GM12891 (cell line): ENCODE data around the gene FOXP4.

Experiments used
- DNase-seq: peaks from one replicate; pipeline ENCODE4 v3.0.0; 2011; ENCODE audit warnings: low spot score; ENCODE audit not compliant: insufficient read length
- FAIRE-seq: peaks from 2 replicates; lab custom pipeline; 2011; peaks lifted over from hg19 to GRCh38; lab: Jason Lieb, UNC
- PAX5 ChIP-seq: IDR thresholded peaks from 2 replicates; pipeline ENCODE4 v1.6.1; 2011; ENCODE audit warnings: low read length, moderate library complexity, mild to moderate bottlenecking; ENCODE audit not compliant: insufficient read depth, severe bottlenecking
- POLR2A ChIP-seq: IDR thresholded peaks from 2 replicates; pipeline ENCODE4 v1.6.1; 2011; ENCODE audit warnings: low read depth, low read length, control low read depth
- POLR2AphosphoS5 ChIP-seq: IDR thresholded peaks from 2 replicates; pipeline ENCODE4 v1.6.1; 2011; ENCODE audit warnings: low read depth, low read length, control low read depth
- POU2F2 ChIP-seq: IDR thresholded peaks from 2 replicates; pipeline ENCODE4 v1.6.1; 2011; ENCODE audit warnings: low read depth, mild to moderate bottlenecking, control low read depth, low read length, moderate library complexity
- SPI1 ChIP-seq: IDR thresholded peaks from 2 replicates; pipeline ENCODE4 v1.6.1; 2011; ENCODE audit warnings: low read depth, low read length, control low read depth
- TAF1 ChIP-seq: IDR thresholded peaks from 2 replicates; pipeline ENCODE4 v1.6.1; 2011; ENCODE audit warnings: low read depth, low read length, control low read depth

Gene FOXP4

GRCh38 chr6:41545247-41545702 is 906 bp upstream of the FOXP4 start:
- peak; percentile 23 for FAIRE-seq
- DNase-seq: no peak
- no peak for TF ChIP-seq SPI1
- no peak for TF ChIP-seq POLR2AphosphoS5
- TF ChIP-seq POLR2A: no peak
- no peak for TF ChIP-seq POU2F2
- no peak for TF ChIP-seq TAF1
- no peak for TF ChIP-seq PAX5

DNA sequence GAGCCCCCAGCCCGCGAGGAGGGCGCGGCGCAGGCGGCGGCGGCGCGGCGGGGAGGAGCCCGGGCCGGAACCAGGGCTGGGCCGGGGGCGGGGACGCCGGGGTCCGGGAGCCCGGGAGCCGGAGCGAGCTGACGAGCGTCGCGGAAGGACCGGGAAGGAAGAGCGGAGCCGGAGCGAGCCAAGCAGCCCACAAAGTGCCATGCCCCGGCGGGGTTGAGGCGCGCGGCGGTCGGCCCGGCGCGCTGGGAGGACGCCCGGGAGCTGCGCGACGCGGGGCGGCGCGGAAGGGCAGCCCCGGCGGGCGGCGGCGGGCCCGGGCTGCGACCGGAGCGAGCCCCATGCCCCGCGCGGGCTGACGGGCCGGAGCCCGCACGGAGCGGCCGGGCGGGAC is 289 bp downstream of the FOXP4 start:
- no peak for TF ChIP-seq POLR2AphosphoS5
- no peak for TF ChIP-seq PAX5
- TF ChIP-seq POLR2A: no peak
- no peak for TF ChIP-seq SPI1
- TF ChIP-seq POU2F2: no peak
- no peak for TF ChIP-seq TAF1
- no peak for DNase-seq
- FAIRE-seq: no peak

- no peak for TF ChIP-seq SPI1
- TF ChIP-seq TAF1: no peak
- TF ChIP-seq POLR2A: no peak
- TF ChIP-seq POLR2AphosphoS5: no peak
- no peak for TF ChIP-seq POU2F2
- no peak for TF ChIP-seq PAX5
- FAIRE-seq (no peak), DNase-seq (no peak)
Observed at GRCh38 chr6:41546866-41547798, 951 bp downstream of the FOXP4 start.

- TF ChIP-seq POLR2A (no peak), PAX5 (no peak), TAF1 (no peak), SPI1 (no peak), POU2F2 (no peak), POLR2AphosphoS5 (no peak)
- no peak for DNase-seq
- FAIRE-seq: no peak
Observed at GRCh38 chr6:41547799-41548097, 1.6 kb downstream of the FOXP4 start.

- no peak for TF ChIP-seq PAX5
- TF ChIP-seq SPI1: peak; percentile 26; the same call in 1 of the 2 replicates
- no peak for FAIRE-seq
- DNase-seq: no peak
Observed at GRCh38 chr6:41548098-41548840, 2.1 kb downstream of the FOXP4 start.

- TF ChIP-seq POLR2AphosphoS5: no peak
- TF ChIP-seq PAX5: no peak
- TF ChIP-seq SPI1: no peak
- DNase-seq (no peak), FAIRE-seq (no peak)
Observed at GRCh38 chr6:41548841-41549642, 2.9 kb downstream of the FOXP4 start.

DNA sequence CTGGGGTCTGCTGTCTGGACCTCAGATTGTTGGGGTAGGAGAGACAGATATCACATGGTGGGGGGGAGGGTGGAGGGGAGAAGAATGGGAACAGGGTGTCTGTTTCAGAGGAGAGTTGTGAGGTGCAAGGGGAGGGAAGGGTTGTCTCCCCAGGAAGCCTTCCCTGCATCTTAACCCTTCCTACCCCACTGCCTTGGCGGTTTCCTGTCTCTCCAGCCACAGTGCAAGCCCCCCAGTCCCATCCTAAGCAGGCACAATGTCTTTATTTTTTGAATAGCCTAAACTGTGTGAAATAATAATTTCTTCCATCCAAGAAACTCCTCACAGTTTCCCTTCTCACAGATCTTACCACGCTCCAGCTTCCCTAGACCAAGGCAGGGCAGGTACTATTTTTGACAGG is 3.5 kb downstream of the FOXP4 start:
- TF ChIP-seq PAX5 (no peak), POLR2A (no peak), POU2F2 (no peak), POLR2AphosphoS5 (no peak), SPI1 (no peak), TAF1 (no peak)
- FAIRE-seq (no peak), DNase-seq (no peak)

DNA sequence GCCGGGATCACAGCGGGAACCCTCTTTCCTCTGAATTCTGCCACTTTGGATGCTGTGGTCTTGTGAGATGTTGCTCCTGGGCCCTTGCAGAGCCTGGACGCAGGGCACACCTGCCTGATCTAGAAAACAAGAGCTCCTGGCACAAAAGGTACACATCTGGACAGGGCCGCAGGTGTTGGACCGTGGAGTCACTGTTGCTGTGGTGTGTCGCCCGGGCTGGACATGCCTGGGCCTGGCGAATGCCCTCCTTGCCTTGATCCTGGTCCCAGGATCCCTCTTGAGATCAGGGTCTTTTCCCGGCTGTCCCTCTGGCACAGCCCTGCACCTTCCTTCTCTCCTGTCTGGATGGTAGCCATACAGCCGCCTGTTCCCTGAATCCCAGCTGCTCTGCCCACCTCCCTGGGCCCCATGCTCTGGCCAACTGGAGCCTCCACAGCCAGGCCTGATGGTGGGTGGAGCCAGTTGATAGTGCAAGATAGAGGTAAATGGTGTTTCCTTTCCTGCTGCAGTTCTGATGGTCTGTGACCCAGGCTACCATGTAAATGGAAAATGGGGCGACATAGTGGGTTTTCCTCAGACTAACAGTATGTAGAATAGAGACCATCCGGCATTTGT is 5.0 kb downstream of the FOXP4 start:
- DNase-seq (no peak), FAIRE-seq (no peak)
- TF ChIP-seq SPI1 (no peak), TAF1 (no peak), POLR2AphosphoS5 (no peak)

DNA sequence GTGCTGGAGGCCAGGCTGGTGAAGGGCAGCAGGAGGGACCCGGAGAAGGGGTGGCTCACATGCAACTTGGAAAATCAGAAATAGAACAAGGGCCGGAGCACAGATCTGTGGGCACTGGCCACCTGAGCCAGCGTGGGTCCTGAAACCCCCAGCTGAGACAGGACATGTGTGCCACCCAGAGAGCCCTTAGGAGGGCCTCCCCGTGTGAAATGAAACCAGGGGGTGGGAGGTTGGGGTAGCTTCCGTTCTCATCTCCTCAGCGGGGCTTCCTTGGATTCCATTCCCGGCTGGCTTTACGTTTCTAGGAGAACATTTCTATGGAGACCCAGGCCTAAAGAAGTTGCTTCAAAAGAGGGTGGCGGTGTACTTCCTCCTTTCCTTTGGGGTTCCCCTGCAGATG is 5.7 kb downstream of the FOXP4 start:
- no peak for DNase-seq
- TF ChIP-seq POLR2A (no peak), SPI1 (no peak), TAF1 (no peak), POLR2AphosphoS5 (no peak), POU2F2 (no peak), PAX5 (no peak)
- FAIRE-seq: no peak
